Measurements from ENCODE around the gene ERBIN.
"Not testable (repeated sequence)": the region's sequence is repeated elsewhere in the genome, so short reads cannot be mapped to it uniquely, and the experiment has no call there.

ERBIN gene

GRCh38 chr5:65967288-65968066 lies 41.1 kb downstream of the ERBIN start:
- Mint-ChIP-seq H3K27ac (no peak overlapping the region), H3K36me3 (ENCODE audit: low read depth) (peaks cover 6% of the 10 kb centered on the region), H3K4me1 (peaks cover 70% of the 10 kb centered on the region), H3K4me3 (no peak overlapping the region), H3K27me3 (no peaks in the 10 kb centered on the region), H3K9me3 (no peaks in the 10 kb centered on the region)
- ATAC-seq (no peak), DNase-seq (no peak)

GRCh38 chr5:65969539-65970393 lies 43.4 kb downstream of the ERBIN start:
- H3K36me3 Mint-ChIP-seq (ENCODE audit: low read depth), result peaks cover 17% of the 10 kb centered on the region
- no peaks in the 10 kb centered on the region for H3K27me3 Mint-ChIP-seq
- no peak for DNase-seq
- peaks cover 3% of the 10 kb centered on the region for H3K9me3 Mint-ChIP-seq
- H3K27ac Mint-ChIP-seq, result no peak overlapping the region
- no peak for ATAC-seq
- H3K4me3 Mint-ChIP-seq, result peak overlapping the region; percentile 50
- peaks cover 60% of the 10 kb centered on the region for H3K4me1 Mint-ChIP-seq

DNA sequence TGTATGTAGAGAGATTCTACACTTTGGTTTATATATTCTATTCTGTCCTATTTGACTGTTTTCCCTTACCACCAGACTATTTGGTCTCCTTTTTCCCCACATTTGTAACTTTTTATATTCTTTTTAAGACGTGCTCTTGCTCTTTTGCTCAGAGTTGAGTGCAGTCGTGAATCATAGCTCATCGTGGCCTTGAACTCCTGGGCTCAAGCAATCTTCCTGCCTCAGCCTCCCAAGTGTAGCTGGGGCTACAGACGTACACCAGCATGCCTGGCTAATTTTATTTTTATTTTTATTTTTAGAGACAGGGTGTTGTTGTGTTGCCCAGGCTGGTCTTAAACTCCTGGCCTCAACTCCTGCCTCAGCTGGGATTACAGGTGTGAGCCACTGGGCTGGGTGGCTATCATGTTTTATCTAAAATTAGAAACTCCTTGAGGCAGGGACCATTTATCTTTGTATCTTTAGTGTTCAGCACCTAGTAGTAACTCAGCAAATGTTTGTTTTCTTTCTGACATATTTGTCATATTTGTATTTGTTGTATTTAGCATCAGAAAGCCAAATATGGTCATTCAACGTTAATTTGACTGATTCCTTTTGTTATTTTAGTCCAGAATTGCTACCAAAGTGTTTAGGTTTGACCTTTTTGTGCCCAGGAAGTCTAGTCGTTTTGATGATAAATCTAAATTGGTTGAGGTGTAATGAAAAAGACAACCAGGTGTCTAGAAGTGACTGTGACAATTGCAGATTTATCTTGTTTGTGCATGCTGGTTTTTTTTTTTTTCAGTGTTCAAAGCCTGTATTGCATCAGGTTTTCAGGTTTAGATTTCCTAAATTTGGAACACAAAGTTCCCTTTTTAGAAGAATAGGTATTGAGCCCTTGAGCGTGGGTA lies 44.3 kb downstream of the ERBIN start:
- ATAC-seq (no peak), DNase-seq (no peak)
- peaks cover 6% of the 10 kb centered on the region for H3K9me3 Mint-ChIP-seq
- peak overlapping the region; percentile 50 for H3K4me3 Mint-ChIP-seq
- H3K4me1 Mint-ChIP-seq, result peaks cover 57% of the 10 kb centered on the region
- peak overlapping the region; percentile 49 for H3K27ac Mint-ChIP-seq
- H3K27me3 Mint-ChIP-seq, result no peaks in the 10 kb centered on the region
- H3K36me3 Mint-ChIP-seq (ENCODE audit: low read depth), result peaks cover 18% of the 10 kb centered on the region

- ATAC-seq (no peak), DNase-seq (no peak)
- peaks cover 10% of the 10 kb centered on the region for H3K9me3 Mint-ChIP-seq
- H3K36me3 Mint-ChIP-seq (ENCODE audit: low read depth), result peaks cover 22% of the 10 kb centered on the region
- no peak overlapping the region for H3K27ac Mint-ChIP-seq
- no peak overlapping the region for H3K4me3 Mint-ChIP-seq
- H3K27me3 Mint-ChIP-seq, result no peaks in the 10 kb centered on the region
- peaks cover 49% of the 10 kb centered on the region for H3K4me1 Mint-ChIP-seq
Measured at GRCh38 chr5:65971643-65972042, 45.3 kb downstream of the ERBIN start.

- peaks cover 10% of the 10 kb centered on the region for H3K9me3 Mint-ChIP-seq
- peaks cover 40% of the 10 kb centered on the region for H3K4me1 Mint-ChIP-seq
Measured at GRCh38 chr5:65972896-65973295, 46.5 kb downstream of the ERBIN start.

GRCh38 chr5:65978251-65978650 lies 51.9 kb downstream of the ERBIN start:
- ATAC-seq, result no peak

More at GRCh38 chr5:65972896-65973295, 46.5 kb downstream of the ERBIN start:
- not testable (repeated sequence) for H3K4me3 Mint-ChIP-seq, ATAC-seq, DNase-seq, H3K27ac Mint-ChIP-seq, H3K27me3 Mint-ChIP-seq
- H3K36me3 Mint-ChIP-seq (ENCODE audit: low read depth), result peaks cover 20% of the 10 kb centered on the region

DNA sequence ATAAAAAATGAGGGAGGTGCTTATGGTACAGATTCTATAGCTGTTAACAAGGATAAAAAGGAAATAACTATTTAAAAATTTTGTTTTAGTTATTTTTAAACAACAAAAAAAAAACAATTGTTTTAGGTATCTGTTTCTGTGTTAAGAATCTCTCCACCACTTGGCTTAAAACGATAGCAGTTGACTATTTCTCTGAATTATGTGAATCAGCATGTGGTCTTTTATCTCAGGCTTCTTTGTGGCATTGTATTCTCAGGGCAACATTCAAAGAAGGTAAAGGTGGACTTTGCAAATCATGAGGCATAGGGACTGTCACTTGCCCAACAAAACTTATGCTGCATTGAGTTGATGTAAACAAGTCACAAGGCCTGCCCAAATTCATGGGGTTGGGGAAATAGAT lies 55.2 kb downstream of the ERBIN start:
- H3K4me1 Mint-ChIP-seq, result peaks cover 42% of the 10 kb centered on the region
- DNase-seq, result no peak
- peak overlapping the region; percentile 52 for H3K27ac Mint-ChIP-seq
- H3K27me3 Mint-ChIP-seq, result no peaks in the 10 kb centered on the region
- H3K9me3 Mint-ChIP-seq, result peaks cover 5% of the 10 kb centered on the region
- no peak overlapping the region for H3K4me3 Mint-ChIP-seq
- peaks cover 12% of the 10 kb centered on the region for H3K36me3 Mint-ChIP-seq (ENCODE audit: low read depth)
- peak; percentile 46 for ATAC-seq

More at GRCh38 chr5:65978251-65978650, 51.9 kb downstream of the ERBIN start:
- H3K36me3 Mint-ChIP-seq (ENCODE audit: low read depth), result peaks cover 25% of the 10 kb centered on the region
- H3K4me1 Mint-ChIP-seq, result peaks cover 36% of the 10 kb centered on the region
- H3K27me3 Mint-ChIP-seq, result no peaks in the 10 kb centered on the region
- H3K9me3 Mint-ChIP-seq, result peaks cover 15% of the 10 kb centered on the region
- no peak overlapping the region for H3K4me3 Mint-ChIP-seq
- DNase-seq, result no peak
- no peak overlapping the region for H3K27ac Mint-ChIP-seq

GRCh38 chr5:65981969-65982619 lies 55.7 kb downstream of the ERBIN start:
- Mint-ChIP-seq H3K36me3 (ENCODE audit: low read depth) (peaks cover 12% of the 10 kb centered on the region), H3K9me3 (peaks cover 5% of the 10 kb centered on the region), H3K27ac (peak overlapping the region; percentile 52), H3K4me1 (peaks cover 44% of the 10 kb centered on the region), H3K4me3 (no peak overlapping the region), H3K27me3 (no peaks in the 10 kb centered on the region)
- ATAC-seq, result no peak
- no peak for DNase-seq

DNA sequence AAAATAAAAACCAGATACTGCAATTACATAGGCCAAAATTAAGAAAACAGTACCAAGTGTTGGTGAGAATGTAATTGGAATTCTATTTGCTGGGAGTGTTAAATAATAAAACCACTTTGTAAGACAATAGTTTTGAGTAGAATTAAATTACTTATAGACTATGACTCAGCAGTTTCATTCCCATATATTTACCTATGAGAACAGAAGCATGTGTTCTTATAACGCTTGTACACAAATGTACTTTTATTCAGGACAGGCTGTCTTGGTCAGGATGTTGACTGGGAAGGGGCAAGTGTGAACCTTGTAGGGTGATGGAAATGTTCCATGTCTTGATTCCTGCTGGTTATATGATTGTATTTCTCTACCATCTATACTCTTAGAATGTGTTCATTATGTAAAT lies 56.3 kb downstream of the ERBIN start:
- peaks cover 44% of the 10 kb centered on the region for H3K4me1 Mint-ChIP-seq
- peaks cover 5% of the 10 kb centered on the region for H3K9me3 Mint-ChIP-seq

DNA sequence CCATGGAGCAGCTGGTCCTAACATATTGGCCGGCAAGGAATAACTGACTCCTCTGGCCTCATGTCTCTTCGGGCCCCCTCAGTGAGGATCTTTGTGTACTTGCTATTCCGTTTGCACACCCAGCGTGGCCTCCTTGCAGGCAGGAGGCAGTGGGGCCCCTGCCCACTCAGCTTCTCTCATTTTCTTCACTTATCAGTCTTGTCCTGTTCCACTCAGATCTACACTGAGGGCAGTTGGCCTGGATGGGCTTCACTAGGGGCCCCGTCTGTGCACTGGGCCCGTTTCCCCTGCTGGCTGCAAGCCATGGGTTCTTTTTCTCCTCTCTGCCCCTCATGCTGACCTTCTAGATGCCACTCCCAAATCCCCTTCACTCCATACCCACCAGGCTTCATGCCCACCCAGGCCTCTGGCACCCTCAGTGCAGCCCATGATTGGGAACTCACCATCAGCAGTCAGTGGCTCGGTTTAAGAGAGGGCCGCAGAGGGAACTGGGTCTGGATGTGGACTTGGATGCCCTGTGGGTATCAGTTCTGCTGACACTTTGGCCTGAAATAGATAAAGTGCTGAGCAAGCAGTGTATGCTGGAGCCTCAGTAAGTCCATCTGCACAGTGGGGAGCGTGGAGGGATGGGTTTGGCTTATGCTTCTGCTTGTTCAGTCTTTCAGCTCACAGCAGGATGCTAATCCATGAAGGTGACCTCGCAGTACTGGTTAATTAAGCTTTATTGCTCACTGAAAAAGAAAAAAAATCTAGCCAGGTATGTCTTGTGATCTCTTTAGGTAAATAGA lies 57.9 kb downstream of the ERBIN start:
- H3K36me3 Mint-ChIP-seq (ENCODE audit: low read depth), result peaks cover 6% of the 10 kb centered on the region
- no peak overlapping the region for H3K4me3 Mint-ChIP-seq
- peaks cover 44% of the 10 kb centered on the region for H3K4me1 Mint-ChIP-seq
- DNase-seq (no peak), ATAC-seq (no peak)
- no peaks in the 10 kb centered on the region for H3K27me3 Mint-ChIP-seq
- H3K9me3 Mint-ChIP-seq, result no peaks in the 10 kb centered on the region
- H3K27ac Mint-ChIP-seq, result no peak overlapping the region

More for the DNA sequence above, 56.3 kb downstream of the ERBIN start:
- no peak overlapping the region for H3K4me3 Mint-ChIP-seq
- H3K36me3 Mint-ChIP-seq (ENCODE audit: low read depth), result peaks cover 12% of the 10 kb centered on the region
- ATAC-seq (no peak), DNase-seq (no peak)
- peak overlapping the region; percentile 52 for H3K27ac Mint-ChIP-seq
- H3K27me3 Mint-ChIP-seq, result no peaks in the 10 kb centered on the region

- Mint-ChIP-seq H3K36me3 (ENCODE audit: low read depth) (peaks cover 2% of the 10 kb centered on the region), H3K4me3 (no peak overlapping the region), H3K27me3 (no peaks in the 10 kb centered on the region), H3K9me3 (no peaks in the 10 kb centered on the region), H3K27ac (no peak overlapping the region), H3K4me1 (peaks cover 35% of the 10 kb centered on the region)
- ATAC-seq, result no peak
- DNase-seq, result no peak
Measured at GRCh38 chr5:65986050-65986451, 59.7 kb downstream of the ERBIN start.

GRCh38 chr5:65986796-65987195 lies 60.4 kb downstream of the ERBIN start:
- Mint-ChIP-seq H3K4me1 (peaks cover 29% of the 10 kb centered on the region), H3K4me3 (no peak overlapping the region), H3K9me3 (no peaks in the 10 kb centered on the region), H3K36me3 (ENCODE audit: low read depth) (peaks cover 2% of the 10 kb centered on the region), H3K27ac (no peak overlapping the region), H3K27me3 (no peaks in the 10 kb centered on the region)
- ATAC-seq (no peak), DNase-seq (no peak)

GRCh38 chr5:65987982-65988381 lies 61.6 kb downstream of the ERBIN start:
- DNase-seq (no peak), ATAC-seq (no peak)
- Mint-ChIP-seq H3K4me3 (no peak overlapping the region), H3K4me1 (peaks cover 18% of the 10 kb centered on the region), H3K9me3 (no peaks in the 10 kb centered on the region), H3K27me3 (no peaks in the 10 kb centered on the region), H3K27ac (no peak overlapping the region), H3K36me3 (ENCODE audit: low read depth) (peaks cover 6% of the 10 kb centered on the region)
